H1 (cell line): ENCODE measurements around the gene SLC22A31. TPM values are rescaled to one million over a fixed set of nuclear protein-coding genes. Genes with fewer than 3 reads are reported as not detected.

ENCODE experiments used
- CHD2 ChIP-seq: IDR thresholded peaks from 2 replicates; pipeline ENCODE4 v1.6.1; 2012; ENCODE audit warnings: low read length, improper control_type of control experiment
- CREB1 ChIP-seq: IDR thresholded peaks from 2 replicates; pipeline ENCODE4 v1.6.1; 2012; ENCODE audit warnings: inconsistent platforms
- EGR1 ChIP-seq: IDR thresholded peaks from 2 replicates; pipeline ENCODE4 v1.6.1; 2011; ENCODE audit warnings: low read depth, low read length, borderline replicate concordance
- FOSL1 ChIP-seq: IDR thresholded peaks from 2 replicates; pipeline ENCODE4 v1.6.1; 2011; ENCODE audit warnings: mild to moderate bottlenecking, low read depth, low read length, moderate library complexity; ENCODE audit not compliant: insufficient read depth
- GABPA ChIP-seq: IDR thresholded peaks from 2 replicates; pipeline ENCODE4 v1.6.1; 2011; ENCODE audit warnings: mild to moderate bottlenecking, low read length, moderate library complexity, borderline replicate concordance; ENCODE audit not compliant: insufficient read depth
- POLR2A ChIP-seq, 2 experiments: IDR thresholded peaks; 1 replicate in 1 of 2; 2 replicates in 1 of 2; pipeline ENCODE4 v1.6.1; 2011; ENCODE audit warnings: low read depth in 2 of 2, low read length in 2 of 2, mild to moderate bottlenecking in 2 of 2; ENCODE audit errors: control extremely low read depth in 1 of 2
- SP1 ChIP-seq: IDR thresholded peaks from 2 replicates; pipeline ENCODE4 v1.6.1; 2011; ENCODE audit warnings: low read depth, low read length
- TCF12 ChIP-seq: IDR thresholded peaks from 2 replicates; pipeline ENCODE4 v1.6.1; 2011; ENCODE audit warnings: low read depth, mild to moderate bottlenecking, low read length
- TEAD4 ChIP-seq: IDR thresholded peaks from 2 replicates; pipeline ENCODE4 v1.6.1; 2012; ENCODE audit warnings: low read depth, low read length, inconsistent platforms, mixed read lengths
- polyA plus RNA-seq, 7 experiments: library from polyadenylated mRNA; depleted of rRNA in 3 of 7; stranded (reverse) in 5 of 7; unstranded in 2 of 7; fragments of >200 nt in 5 of 7; fragments of 200-250 nt in 2 of 7; gene quantifications; 1 replicate in 5 of 7; 2 replicates in 1 of 7; 4 replicates in 1 of 7; pipeline versions ENCODE4 v1.2.1 to v1.2.3, GENCODE V29; 2011 to 2013; ENCODE audit warnings: missing spikeins in 2 of 7, mixed read lengths in 2 of 7
- total RNA-seq: library from RNA; stranded (reverse); fragmentation: NEBNext Ultra II Directional; extraction: Animal tissue kit (Norgen Biotek cat#: 25700); gene quantifications from 2 replicates; pipeline ENCODE4 v1.2.1, GENCODE V29; 2021
- TF ChIP-seq, protein P1 (sequence below): fragments of 300-600 bp; sonication (generic); IDR thresholded peaks from 2 replicates; pipeline ENCODE4 v1.7.1; 2012; ENCODE audit warnings: low read length, moderate library complexity, mild to moderate bottlenecking, inconsistent platforms; ENCODE audit not compliant: insufficient replicate concordance
- TF ChIP-seq, protein P2 (sequence below): IDR thresholded peaks from 2 replicates; pipeline ENCODE4 v1.6.1; 2011; ENCODE audit warnings: low read length, improper control_type of control experiment

The SLC22A31 gene
- total and polyA plus RNA-seq, 2 of the 8 experiments (the other 6 are each of a cell fraction or from before 2014, with no cell fraction given): 7.7 to 10.6 TPM

DNA sequence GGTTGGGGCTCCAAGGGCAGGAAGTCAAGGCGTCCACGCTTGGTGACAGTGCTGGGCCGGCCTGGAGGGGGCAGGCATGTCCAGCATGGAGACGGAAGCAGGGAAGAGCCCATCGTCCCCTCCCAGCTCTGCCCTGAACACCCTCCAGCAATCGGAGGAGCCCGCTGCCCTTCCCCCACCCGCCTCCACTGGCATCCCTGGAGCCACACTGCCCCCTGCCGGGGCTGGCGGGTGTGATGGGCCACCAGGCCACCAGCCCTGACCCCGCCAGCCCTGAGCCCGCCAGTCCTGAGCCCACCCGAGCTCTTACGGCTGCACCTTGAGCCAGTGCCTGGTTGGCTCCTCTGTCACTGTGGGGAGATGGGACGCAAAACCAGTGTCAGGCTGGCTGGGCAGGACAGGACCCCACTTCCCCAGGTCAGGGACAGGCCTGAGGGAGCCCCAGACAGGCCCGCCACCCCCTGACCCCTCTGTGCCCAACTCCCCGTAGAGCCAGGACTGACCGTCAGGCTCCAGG lies 32.9 kb downstream of the SLC22A31 start (continued):
- TF ChIP-seq, protein P1, sequence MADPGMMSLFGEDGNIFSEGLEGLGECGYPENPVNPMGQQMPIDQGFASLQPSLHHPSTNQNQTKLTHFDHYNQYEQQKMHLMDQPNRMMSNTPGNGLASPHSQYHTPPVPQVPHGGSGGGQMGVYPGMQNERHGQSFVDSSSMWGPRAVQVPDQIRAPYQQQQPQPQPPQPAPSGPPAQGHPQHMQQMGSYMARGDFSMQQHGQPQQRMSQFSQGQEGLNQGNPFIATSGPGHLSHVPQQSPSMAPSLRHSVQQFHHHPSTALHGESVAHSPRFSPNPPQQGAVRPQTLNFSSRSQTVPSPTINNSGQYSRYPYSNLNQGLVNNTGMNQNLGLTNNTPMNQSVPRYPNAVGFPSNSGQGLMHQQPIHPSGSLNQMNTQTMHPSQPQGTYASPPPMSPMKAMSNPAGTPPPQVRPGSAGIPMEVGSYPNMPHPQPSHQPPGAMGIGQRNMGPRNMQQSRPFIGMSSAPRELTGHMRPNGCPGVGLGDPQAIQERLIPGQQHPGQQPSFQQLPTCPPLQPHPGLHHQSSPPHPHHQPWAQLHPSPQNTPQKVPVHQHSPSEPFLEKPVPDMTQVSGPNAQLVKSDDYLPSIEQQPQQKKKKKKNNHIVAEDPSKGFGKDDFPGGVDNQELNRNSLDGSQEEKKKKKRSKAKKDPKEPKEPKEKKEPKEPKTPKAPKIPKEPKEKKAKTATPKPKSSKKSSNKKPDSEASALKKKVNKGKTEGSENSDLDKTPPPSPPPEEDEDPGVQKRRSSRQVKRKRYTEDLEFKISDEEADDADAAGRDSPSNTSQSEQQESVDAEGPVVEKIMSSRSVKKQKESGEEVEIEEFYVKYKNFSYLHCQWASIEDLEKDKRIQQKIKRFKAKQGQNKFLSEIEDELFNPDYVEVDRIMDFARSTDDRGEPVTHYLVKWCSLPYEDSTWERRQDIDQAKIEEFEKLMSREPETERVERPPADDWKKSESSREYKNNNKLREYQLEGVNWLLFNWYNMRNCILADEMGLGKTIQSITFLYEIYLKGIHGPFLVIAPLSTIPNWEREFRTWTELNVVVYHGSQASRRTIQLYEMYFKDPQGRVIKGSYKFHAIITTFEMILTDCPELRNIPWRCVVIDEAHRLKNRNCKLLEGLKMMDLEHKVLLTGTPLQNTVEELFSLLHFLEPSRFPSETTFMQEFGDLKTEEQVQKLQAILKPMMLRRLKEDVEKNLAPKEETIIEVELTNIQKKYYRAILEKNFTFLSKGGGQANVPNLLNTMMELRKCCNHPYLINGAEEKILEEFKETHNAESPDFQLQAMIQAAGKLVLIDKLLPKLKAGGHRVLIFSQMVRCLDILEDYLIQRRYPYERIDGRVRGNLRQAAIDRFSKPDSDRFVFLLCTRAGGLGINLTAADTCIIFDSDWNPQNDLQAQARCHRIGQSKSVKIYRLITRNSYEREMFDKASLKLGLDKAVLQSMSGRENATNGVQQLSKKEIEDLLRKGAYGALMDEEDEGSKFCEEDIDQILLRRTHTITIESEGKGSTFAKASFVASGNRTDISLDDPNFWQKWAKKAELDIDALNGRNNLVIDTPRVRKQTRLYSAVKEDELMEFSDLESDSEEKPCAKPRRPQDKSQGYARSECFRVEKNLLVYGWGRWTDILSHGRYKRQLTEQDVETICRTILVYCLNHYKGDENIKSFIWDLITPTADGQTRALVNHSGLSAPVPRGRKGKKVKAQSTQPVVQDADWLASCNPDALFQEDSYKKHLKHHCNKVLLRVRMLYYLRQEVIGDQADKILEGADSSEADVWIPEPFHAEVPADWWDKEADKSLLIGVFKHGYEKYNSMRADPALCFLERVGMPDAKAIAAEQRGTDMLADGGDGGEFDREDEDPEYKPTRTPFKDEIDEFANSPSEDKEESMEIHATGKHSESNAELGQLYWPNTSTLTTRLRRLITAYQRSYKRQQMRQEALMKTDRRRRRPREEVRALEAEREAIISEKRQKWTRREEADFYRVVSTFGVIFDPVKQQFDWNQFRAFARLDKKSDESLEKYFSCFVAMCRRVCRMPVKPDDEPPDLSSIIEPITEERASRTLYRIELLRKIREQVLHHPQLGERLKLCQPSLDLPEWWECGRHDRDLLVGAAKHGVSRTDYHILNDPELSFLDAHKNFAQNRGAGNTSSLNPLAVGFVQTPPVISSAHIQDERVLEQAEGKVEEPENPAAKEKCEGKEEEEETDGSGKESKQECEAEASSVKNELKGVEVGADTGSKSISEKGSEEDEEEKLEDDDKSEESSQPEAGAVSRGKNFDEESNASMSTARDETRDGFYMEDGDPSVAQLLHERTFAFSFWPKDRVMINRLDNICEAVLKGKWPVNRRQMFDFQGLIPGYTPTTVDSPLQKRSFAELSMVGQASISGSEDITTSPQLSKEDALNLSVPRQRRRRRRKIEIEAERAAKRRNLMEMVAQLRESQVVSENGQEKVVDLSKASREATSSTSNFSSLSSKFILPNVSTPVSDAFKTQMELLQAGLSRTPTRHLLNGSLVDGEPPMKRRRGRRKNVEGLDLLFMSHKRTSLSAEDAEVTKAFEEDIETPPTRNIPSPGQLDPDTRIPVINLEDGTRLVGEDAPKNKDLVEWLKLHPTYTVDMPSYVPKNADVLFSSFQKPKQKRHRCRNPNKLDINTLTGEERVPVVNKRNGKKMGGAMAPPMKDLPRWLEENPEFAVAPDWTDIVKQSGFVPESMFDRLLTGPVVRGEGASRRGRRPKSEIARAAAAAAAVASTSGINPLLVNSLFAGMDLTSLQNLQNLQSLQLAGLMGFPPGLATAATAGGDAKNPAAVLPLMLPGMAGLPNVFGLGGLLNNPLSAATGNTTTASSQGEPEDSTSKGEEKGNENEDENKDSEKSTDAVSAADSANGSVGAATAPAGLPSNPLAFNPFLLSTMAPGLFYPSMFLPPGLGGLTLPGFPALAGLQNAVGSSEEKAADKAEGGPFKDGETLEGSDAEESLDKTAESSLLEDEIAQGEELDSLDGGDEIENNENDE: no peak
- TF ChIP-seq POLR2A (IDR thresholded peaks at IDR 0.05; ENCODE audit: control extremely low read depth in 1 of 2, low read depth in 2 of 2, low read length in 2 of 2): no peak
- peak; percentile 63; the same call in 1 of the 2 replicates for TF ChIP-seq GABPA
- peak; percentile 65; the same call in 1 of the 2 replicates for TF ChIP-seq TEAD4
- TF ChIP-seq SP1: 0 out of 2 replicates have a peak, but pooled peaks have one; percentile 31
- TF ChIP-seq CREB1: 0 out of 2 replicates have a peak, but pooled peaks have one; percentile 13
- no peak for TF ChIP-seq FOSL1
- TF ChIP-seq, protein P2, sequence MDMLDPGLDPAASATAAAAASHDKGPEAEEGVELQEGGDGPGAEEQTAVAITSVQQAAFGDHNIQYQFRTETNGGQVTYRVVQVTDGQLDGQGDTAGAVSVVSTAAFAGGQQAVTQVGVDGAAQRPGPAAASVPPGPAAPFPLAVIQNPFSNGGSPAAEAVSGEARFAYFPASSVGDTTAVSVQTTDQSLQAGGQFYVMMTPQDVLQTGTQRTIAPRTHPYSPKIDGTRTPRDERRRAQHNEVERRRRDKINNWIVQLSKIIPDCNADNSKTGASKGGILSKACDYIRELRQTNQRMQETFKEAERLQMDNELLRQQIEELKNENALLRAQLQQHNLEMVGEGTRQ: 0 out of 2 replicates have a peak, but pooled peaks have one; percentile 23
- peak; percentile 81 for TF ChIP-seq CHD2
- 0 out of 2 replicates have a peak, but pooled peaks have one; percentile 29 for TF ChIP-seq EGR1
- TF ChIP-seq TCF12: 0 out of 2 replicates have a peak, but pooled peaks have one; percentile 75
